HepG2 (cell line): ENCODE results near the gene MBD4. TPM values are rescaled to one million over a fixed set of nuclear protein-coding genes. Genes with fewer than 3 reads are reported as not detected.

Experiments used
- ATAC-seq: fragments of 200-7000 bp; cut with Tn5 transposase; 3 replicates; pipeline ENCODE4 v1.9.1; 2020; ENCODE audit warnings: mild to moderate bottlenecking, moderate library complexity
- BruUV-seq: library from RNA; stranded (reverse); fragments of 400-500 nt; replicated peaks from 2 replicates; lab custom pipeline; 2021; lab: Mats Ljungman, UMichigan
- CTCF ChIA-PET: fragments of 300-600 bp; formaldehyde crosslinking; extraction: SDS; loops from one replicate; lab custom pipeline; 2021; ENCODE audit warnings: low total read pairs, inconsistent platforms, low intra/inter-chr PET ratio; lab: Yijun Ruan, JAX
- POLR2A ChIA-PET: fragments of 350-600 bp; sonication (Branson Sonifier 250); formaldehyde crosslinking; loops from one replicate; lab custom pipeline; 2020; ENCODE audit warnings: antibody characterized with exemption, inconsistent platforms; lab: Yijun Ruan, JAX
- DNase-seq: peaks from one replicate; pipeline ENCODE4 v3.0.0-alpha.2; 2015; ENCODE audit warnings: low spot score
- FAIRE-seq: peaks from 3 replicates; lab custom pipeline; 2011; peaks lifted over from hg19 to GRCh38; lab: Jason Lieb, UNC
- H2AFZ ChIP-seq: one replicate; pipeline ENCODE4 v1.6.1; 2011; ENCODE audit warnings: low read length, inconsistent platforms
- H3K27ac ChIP-seq: fragments of 300-600 bp; 3 replicates; pipeline ENCODE4 v1.8.0; 2011; ENCODE audit warnings: mixed run types, mild to moderate bottlenecking, mixed read lengths, low read length, inconsistent platforms; ENCODE audit not compliant: insufficient read depth; ENCODE audit errors: extremely low read length
- H3K27me3 ChIP-seq, 2 experiments: fragments of 200-600 bp in 1 of 2; 2 replicates in 1 of 2; 3 replicates in 1 of 2; pipeline versions ENCODE4 v1.6.0 to v1.8.0; 2011; ENCODE audit warnings: low read length in 2 of 2, mild to moderate bottlenecking in 2 of 2, moderate library complexity in 2 of 2, inconsistent platforms in 1 of 2; ENCODE audit not compliant: insufficient read depth in 2 of 2, control insufficient read depth in 1 of 2
- H3K36me3 ChIP-seq, 2 experiments: fragments of 200-600 bp in 1 of 2; replicated peaks in 1 of 2; 2 replicates in 1 of 2; 3 replicates in 1 of 2; pipeline versions ENCODE4 v1.5.1 to v1.8.0; 2011; ENCODE audit warnings: low read length in 2 of 2, inconsistent platforms in 1 of 2; ENCODE audit not compliant: insufficient read depth in 2 of 2, control insufficient read depth in 1 of 2
- H3K4me1 ChIP-seq: 2 replicates; pipeline ENCODE4 v1.5.1; 2012; ENCODE audit warnings: low read length, inconsistent platforms; ENCODE audit not compliant: insufficient read depth
- H3K4me2 ChIP-seq: 2 replicates; pipeline ENCODE4 v1.6.0; 2011; ENCODE audit warnings: low read depth, low read length, inconsistent platforms
- H3K4me3 ChIP-seq, 3 experiments: fragments of 200-600 bp in 1 of 3; sonication (generic), shearing (Covaris generic) in 1 of 3; replicated peaks in 1 of 3; 2 replicates each; pipeline ENCODE4 v1.5.1; 2011 to 2016; ENCODE audit warnings: low read length in 3 of 3, inconsistent platforms in 2 of 3, low read depth in 2 of 3, mild to moderate bottlenecking in 2 of 3, control low read depth in 1 of 3, mixed read lengths in 1 of 3; ENCODE audit not compliant: insufficient read depth in 1 of 3
- H3K79me2 ChIP-seq: one replicate; pipeline ENCODE4 v1.6.1; 2011; ENCODE audit warnings: low read length, inconsistent platforms; ENCODE audit not compliant: insufficient read depth
- H3K9ac ChIP-seq: 2 replicates; pipeline ENCODE4 v1.6.0; 2011; ENCODE audit warnings: mild to moderate bottlenecking, low read depth, low read length, inconsistent platforms; ENCODE audit not compliant: insufficient read depth
- H3K9me3 ChIP-seq: 2 replicates; pipeline ENCODE4 v1.5.1; 2012; ENCODE audit warnings: mild to moderate bottlenecking, low read length
- H4K20me1 ChIP-seq: 2 replicates; pipeline ENCODE4 v1.6.0; 2011; ENCODE audit warnings: inconsistent platforms, mild to moderate bottlenecking, low read length, moderate library complexity; ENCODE audit not compliant: insufficient read depth
- HNRNPK ChIP-seq: fragments of 200-400 bp; formaldehyde crosslinking; IDR thresholded peaks from 2 replicates; pipeline ENCODE4 v1.6.1; 2018; ENCODE audit warnings: low read length, low read depth, moderate library complexity, mild to moderate bottlenecking; ENCODE audit not compliant: poor library complexity, severe bottlenecking
- NR2C2 ChIP-seq: sonication (generic); formaldehyde crosslinking; IDR thresholded peaks from 2 replicates; pipeline ENCODE4 v1.4.0; 2020; ENCODE audit warnings: missing genetic modification reagents, mild to moderate bottlenecking, moderate library complexity, borderline replicate concordance
- ZC3H4 ChIP-seq: sonication (generic); formaldehyde crosslinking; IDR thresholded peaks from 2 replicates; pipeline ENCODE4 v1.4.0; 2020; ENCODE audit warnings: missing genetic modification reagents, borderline replicate concordance
- WGBS: methylation state at CpG from one replicate; pipeline ENCODE4 v1.1.6; 2017; ENCODE audit warnings: low lambda C conversion rate; 5-methylcytosine and 5-hydroxymethylcytosine counted together
- in situ Hi-C: cut with HindIII; loops from 2 replicates; pipeline ENCODE4 v1.10.0; 2017; ENCODE audit warnings: low pct_unique_long_range_greater_than_20kb; ENCODE audit not compliant: extremely low pct_ligation_motif_present
- intact Hi-C: fragments of 100-400 bp; cut with micrococcal nuclease; formaldehyde crosslinking; loops from one replicate; pipeline ENCODE4 v1.10.0; 2022; ENCODE audit not compliant: unreplicated experiment
- polyA plus RNA-seq, 8 experiments: library from polyadenylated mRNA; depleted of rRNA in 3 of 8; stranded (reverse) in 7 of 8; unstranded in 1 of 8; fragments of >200 nt; fragmentation: Illumina TruSeq in 4 of 8; extraction: Trizol in 4 of 8; gene quantifications; 2 replicates each; pipeline versions ENCODE4 v1.2.1 to v1.2.3, GENCODE V29; 2011 to 2016; ENCODE audit warnings: low read depth in 4 of 8, missing spikeins in 1 of 8, mixed read lengths in 1 of 8; ENCODE audit not compliant: insufficient read depth in 1 of 8
- total RNA-seq, 5 experiments: library from RNA; depleted of rRNA; stranded (reverse); fragments of >200 nt; fragmentation: Illumina TruSeq; extraction: Trizol; gene quantifications; 2 replicates each; pipeline ENCODE4 v1.2.3, GENCODE V29; 2016; ENCODE audit warnings: low read depth in 1 of 5
- TF ChIP-seq, protein P1 (sequence below): sonication (generic); formaldehyde crosslinking; IDR thresholded peaks from 2 replicates; pipeline ENCODE4 v1.4.0; 2020; ENCODE audit warnings: missing genetic modification reagents, borderline replicate concordance
- TF ChIP-seq, protein P2 (sequence below): sonication (generic); formaldehyde crosslinking; IDR thresholded peaks from 2 replicates; pipeline ENCODE4 v1.5.0; 2020; ENCODE audit warnings: mild to moderate bottlenecking, missing genetic modification reagents, borderline replicate concordance

Gene MBD4
- total and polyA plus RNA-seq, 2 of the 13 experiments (the other 11 are each of a cell fraction or from before 2014, with no cell fraction given): 14.9 to 25.3 TPM

DNA sequence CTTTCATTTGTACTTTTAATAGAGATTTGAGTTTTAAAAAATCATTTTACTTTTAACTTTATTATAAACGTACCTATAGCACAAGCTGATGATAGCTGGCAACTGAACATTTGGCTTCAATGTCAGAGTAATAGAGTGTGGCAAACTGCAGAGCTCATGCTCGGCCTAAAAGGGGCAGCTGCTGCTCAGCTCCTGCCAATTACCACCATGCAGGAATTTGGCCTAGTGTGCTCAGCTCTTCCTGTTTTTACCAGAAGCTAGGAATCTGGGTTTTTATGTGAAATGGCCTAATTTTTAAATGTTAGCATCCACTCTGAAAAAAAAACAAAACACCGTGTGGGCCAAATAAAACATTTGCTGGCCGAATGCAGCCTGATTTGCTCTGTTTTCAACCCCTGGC is 2.0 kb upstream of the MBD4 start:
- TF ChIP-seq, protein P1, sequence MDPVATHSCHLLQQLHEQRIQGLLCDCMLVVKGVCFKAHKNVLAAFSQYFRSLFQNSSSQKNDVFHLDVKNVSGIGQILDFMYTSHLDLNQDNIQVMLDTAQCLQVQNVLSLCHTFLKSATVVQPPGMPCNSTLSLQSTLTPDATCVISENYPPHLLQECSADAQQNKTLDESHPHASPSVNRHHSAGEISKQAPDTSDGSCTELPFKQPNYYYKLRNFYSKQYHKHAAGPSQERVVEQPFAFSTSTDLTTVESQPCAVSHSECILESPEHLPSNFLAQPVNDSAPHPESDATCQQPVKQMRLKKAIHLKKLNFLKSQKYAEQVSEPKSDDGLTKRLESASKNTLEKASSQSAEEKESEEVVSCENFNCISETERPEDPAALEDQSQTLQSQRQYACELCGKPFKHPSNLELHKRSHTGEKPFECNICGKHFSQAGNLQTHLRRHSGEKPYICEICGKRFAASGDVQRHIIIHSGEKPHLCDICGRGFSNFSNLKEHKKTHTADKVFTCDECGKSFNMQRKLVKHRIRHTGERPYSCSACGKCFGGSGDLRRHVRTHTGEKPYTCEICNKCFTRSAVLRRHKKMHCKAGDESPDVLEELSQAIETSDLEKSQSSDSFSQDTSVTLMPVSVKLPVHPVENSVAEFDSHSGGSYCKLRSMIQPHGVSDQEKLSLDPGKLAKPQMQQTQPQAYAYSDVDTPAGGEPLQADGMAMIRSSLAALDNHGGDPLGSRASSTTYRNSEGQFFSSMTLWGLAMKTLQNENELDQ: no peak
- TF ChIP-seq HNRNPK (no peak), NR2C2 (CRISPR knock-in tag) (no peak), ZC3H4 (CRISPR knock-in tag) (no peak)
- TF ChIP-seq, protein P2, sequence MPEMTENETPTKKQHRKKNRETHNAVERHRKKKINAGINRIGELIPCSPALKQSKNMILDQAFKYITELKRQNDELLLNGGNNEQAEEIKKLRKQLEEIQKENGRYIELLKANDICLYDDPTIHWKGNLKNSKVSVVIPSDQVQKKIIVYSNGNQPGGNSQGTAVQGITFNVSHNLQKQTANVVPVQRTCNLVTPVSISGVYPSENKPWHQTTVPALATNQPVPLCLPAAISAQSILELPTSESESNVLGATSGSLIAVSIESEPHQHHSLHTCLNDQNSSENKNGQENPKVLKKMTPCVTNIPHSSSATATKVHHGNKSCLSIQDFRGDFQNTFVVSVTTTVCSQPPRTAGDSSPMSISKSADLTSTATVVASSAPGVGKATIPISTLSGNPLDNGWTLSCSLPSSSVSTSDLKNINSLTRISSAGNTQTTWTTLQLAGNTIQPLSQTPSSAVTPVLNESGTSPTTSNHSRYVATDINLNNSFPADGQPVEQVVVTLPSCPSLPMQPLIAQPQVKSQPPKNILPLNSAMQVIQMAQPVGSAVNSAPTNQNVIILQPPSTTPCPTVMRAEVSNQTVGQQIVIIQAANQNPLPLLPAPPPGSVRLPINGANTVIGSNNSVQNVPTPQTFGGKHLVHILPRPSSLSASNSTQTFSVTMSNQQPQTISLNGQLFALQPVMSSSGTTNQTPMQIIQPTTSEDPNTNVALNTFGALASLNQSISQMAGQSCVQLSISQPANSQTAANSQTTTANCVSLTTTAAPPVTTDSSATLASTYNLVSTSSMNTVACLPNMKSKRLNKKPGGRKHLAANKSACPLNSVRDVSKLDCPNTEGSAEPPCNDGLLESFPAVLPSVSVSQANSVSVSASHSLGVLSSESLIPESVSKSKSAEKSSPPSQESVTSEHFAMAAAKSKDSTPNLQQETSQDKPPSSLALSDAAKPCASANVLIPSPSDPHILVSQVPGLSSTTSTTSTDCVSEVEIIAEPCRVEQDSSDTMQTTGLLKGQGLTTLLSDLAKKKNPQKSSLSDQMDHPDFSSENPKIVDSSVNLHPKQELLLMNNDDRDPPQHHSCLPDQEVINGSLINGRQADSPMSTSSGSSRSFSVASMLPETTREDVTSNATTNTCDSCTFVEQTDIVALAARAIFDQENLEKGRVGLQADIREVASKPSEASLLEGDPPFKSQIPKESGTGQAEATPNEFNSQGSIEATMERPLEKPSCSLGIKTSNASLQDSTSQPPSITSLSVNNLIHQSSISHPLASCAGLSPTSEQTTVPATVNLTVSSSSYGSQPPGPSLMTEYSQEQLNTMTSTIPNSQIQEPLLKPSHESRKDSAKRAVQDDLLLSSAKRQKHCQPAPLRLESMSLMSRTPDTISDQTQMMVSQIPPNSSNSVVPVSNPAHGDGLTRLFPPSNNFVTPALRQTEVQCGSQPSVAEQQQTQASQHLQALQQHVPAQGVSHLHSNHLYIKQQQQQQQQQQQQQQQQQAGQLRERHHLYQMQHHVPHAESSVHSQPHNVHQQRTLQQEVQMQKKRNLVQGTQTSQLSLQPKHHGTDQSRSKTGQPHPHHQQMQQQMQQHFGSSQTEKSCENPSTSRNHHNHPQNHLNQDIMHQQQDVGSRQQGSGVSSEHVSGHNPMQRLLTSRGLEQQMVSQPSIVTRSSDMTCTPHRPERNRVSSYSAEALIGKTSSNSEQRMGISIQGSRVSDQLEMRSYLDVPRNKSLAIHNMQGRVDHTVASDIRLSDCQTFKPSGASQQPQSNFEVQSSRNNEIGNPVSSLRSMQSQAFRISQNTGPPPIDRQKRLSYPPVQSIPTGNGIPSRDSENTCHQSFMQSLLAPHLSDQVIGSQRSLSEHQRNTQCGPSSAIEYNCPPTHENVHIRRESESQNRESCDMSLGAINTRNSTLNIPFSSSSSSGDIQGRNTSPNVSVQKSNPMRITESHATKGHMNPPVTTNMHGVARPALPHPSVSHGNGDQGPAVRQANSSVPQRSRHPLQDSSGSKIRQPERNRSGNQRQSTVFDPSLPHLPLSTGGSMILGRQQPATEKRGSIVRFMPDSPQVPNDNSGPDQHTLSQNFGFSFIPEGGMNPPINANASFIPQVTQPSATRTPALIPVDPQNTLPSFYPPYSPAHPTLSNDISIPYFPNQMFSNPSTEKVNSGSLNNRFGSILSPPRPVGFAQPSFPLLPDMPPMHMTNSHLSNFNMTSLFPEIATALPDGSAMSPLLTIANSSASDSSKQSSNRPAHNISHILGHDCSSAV (CRISPR knock-in tag): no peak
- TF ChIP-seq, all 625 proteins: peak for 0
- 69% methylated on average over 4 of the region's 4 CpGs for WGBS
- Histone ChIP-seq H3K4me2 (no peak overlapping the region; the same call in 1 of the 2 replicates), H4K20me1 (no peaks in the 10 kb centered on the region), H3K36me3 (peaks cover 3 to 9% of the 10 kb centered on the region in 2 experiments; a peak in 4 of 5 replicates), H3K4me1 (peaks cover 42% of the 10 kb centered on the region), H3K9ac (no peak overlapping the region), H3K9me3 (no peaks in the 10 kb centered on the region), H3K4me3 (no peak overlapping the region), H3K79me2 (peaks cover 23% of the 10 kb centered on the region), H3K27me3 (no peaks in the 10 kb centered on the region; a peak in 1 of 5 replicates), H2AFZ (no peak overlapping the region), H3K27ac (no peak overlapping the region)
- ChIA-PET CTCF (no interaction called here), POLR2A (no interaction called here)
- DNase-seq: no peak
- intact Hi-C loops: no loop called here
- BruUV-seq: no TSS peak
- no peak for FAIRE-seq
- ATAC-seq: no peak
- in situ Hi-C loops: no loop called here
